DND-41 (cell line): ENCODE data around the gene MERTK.

Experiments used
- EZH2 ChIP-seq: IDR thresholded peaks from 3 replicates; pipeline ENCODE4 v1.6.1; 2012; ENCODE audit warnings: borderline replicate concordance, low read depth, mild to moderate bottlenecking, moderate library complexity, low read length, inconsistent platforms; ENCODE audit not compliant: severe bottlenecking
- TF ChIP-seq, protein P1 (sequence below): IDR thresholded peaks from 2 replicates; pipeline ENCODE4 v1.5.1; 2012; ENCODE audit warnings: borderline replicate concordance, low read length, moderate library complexity, mild to moderate bottlenecking; ENCODE audit not compliant: poor library complexity, severe bottlenecking; ENCODE audit errors: extremely low read depth

DNA sequence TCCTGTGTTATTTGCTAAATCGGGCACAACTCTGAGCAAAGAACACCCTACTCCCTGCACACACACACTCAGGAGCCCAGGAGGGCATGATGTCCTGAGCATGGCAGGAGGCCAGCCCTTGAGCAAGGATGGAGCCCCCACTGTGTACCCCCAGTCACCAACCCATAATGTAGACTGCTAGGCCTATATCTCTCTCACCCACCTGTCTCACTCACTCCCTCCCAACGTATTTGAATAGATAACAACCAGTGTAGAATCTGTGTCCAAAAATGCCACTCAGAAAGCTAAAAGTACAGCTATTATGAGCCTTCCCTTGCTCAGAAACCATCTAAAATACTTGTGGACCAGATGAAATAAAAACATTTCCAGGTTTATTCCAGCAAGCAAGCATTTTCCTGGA is 29.3 kb downstream of the MERTK start:
- TF ChIP-seq, protein P1, sequence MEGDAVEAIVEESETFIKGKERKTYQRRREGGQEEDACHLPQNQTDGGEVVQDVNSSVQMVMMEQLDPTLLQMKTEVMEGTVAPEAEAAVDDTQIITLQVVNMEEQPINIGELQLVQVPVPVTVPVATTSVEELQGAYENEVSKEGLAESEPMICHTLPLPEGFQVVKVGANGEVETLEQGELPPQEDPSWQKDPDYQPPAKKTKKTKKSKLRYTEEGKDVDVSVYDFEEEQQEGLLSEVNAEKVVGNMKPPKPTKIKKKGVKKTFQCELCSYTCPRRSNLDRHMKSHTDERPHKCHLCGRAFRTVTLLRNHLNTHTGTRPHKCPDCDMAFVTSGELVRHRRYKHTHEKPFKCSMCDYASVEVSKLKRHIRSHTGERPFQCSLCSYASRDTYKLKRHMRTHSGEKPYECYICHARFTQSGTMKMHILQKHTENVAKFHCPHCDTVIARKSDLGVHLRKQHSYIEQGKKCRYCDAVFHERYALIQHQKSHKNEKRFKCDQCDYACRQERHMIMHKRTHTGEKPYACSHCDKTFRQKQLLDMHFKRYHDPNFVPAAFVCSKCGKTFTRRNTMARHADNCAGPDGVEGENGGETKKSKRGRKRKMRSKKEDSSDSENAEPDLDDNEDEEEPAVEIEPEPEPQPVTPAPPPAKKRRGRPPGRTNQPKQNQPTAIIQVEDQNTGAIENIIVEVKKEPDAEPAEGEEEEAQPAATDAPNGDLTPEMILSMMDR: no peak
- no peak for TF ChIP-seq EZH2
